PC-9 (cell line): ENCODE measurements around the gene EEF1AKMT3. TPM values are rescaled to one million over a fixed set of nuclear protein-coding genes. Genes with fewer than 3 reads are reported as not detected.

Source experiments
- BruUV-seq: library from RNA; stranded (reverse); fragments of 400-500 nt; replicated peaks from 2 replicates; lab custom pipeline; 2021; lab: Mats Ljungman, UMichigan
- CTCF ChIA-PET: fragments of 300-600 bp; sonication (Branson Sonifier 250); formaldehyde crosslinking; loops from one replicate; lab custom pipeline; 2022; ENCODE audit warnings: antibody characterized with exemption; lab: Charles Lee
- POLR2A ChIA-PET: fragments of 300-600 bp; sonication (Branson Sonifier 250); formaldehyde crosslinking; loops from one replicate; lab custom pipeline; 2022; ENCODE audit warnings: antibody characterized with exemption; ENCODE audit not compliant: unreplicated experiment; lab: Charles Lee
- DNase-seq, 2 experiments: peaks; one replicate each; pipeline versions ENCODE4 v3.0.0 to v3.0.0-alpha.2; 2015 to 2022; ENCODE audit warnings: mixed read lengths in 1 of 2
- H2AFZ ChIP-seq: fragments of 200-600 bp; sonication (generic); 2 replicates; pipeline ENCODE4 v1.8.1; 2017; ENCODE audit warnings: antibody characterized with exemption
- H3F3A ChIP-seq: fragments of 200-600 bp; sonication (generic); 2 replicates; pipeline ENCODE4 v1.8.1; 2017; ENCODE audit warnings: antibody characterized with exemption, mild to moderate bottlenecking, low read depth; ENCODE audit not compliant: insufficient read depth
- H3K27ac ChIP-seq: fragments of 200-600 bp; sonication (generic); 2 replicates; pipeline ENCODE4 v1.6.1; 2016; ENCODE audit warnings: mixed run types
- H3K27me3 ChIP-seq: fragments of 200-600 bp; sonication (generic); 2 replicates; pipeline ENCODE4 v1.6.1; 2016; ENCODE audit warnings: low read depth, mixed run types; ENCODE audit not compliant: insufficient read depth
- H3K36me3 ChIP-seq: fragments of 200-600 bp; sonication (generic); 2 replicates; pipeline ENCODE4 v1.6.1; 2016; ENCODE audit warnings: low read depth, mixed run types
- H3K4me1 ChIP-seq: fragments of 200-600 bp; sonication (generic); replicated peaks from 2 replicates; pipeline ENCODE4 v1.6.1; 2016; ENCODE audit warnings: mixed run types; ENCODE audit not compliant: insufficient read depth
- H3K4me2 ChIP-seq: fragments of 200-600 bp; sonication (generic); 2 replicates; pipeline ENCODE4 v1.6.1; 2017; ENCODE audit warnings: mixed run types
- H3K4me3 ChIP-seq: fragments of 200-600 bp; sonication (generic); 2 replicates; pipeline ENCODE4 v1.6.1; 2016; ENCODE audit warnings: mixed run types
- H3K79me2 ChIP-seq: fragments of 200-600 bp; sonication (generic); 2 replicates; pipeline ENCODE4 v1.6.1; 2017; ENCODE audit warnings: low read depth, mixed run types
- H3K9me2 ChIP-seq: fragments of 200-600 bp; sonication (generic); 2 replicates; pipeline ENCODE4 v1.8.1; 2017; ENCODE audit warnings: mild to moderate bottlenecking; ENCODE audit not compliant: insufficient read depth
- H3K9me3 ChIP-seq: fragments of 200-600 bp; sonication (generic); 2 replicates; pipeline ENCODE4 v1.8.1; 2016; ENCODE audit warnings: low read depth; ENCODE audit not compliant: insufficient read depth
- H4K20me1 ChIP-seq: fragments of 200-600 bp; sonication (generic); 2 replicates; pipeline ENCODE4 v1.8.1; 2017; ENCODE audit not compliant: insufficient read depth
- EZH2 ChIP-seq: fragments of 200-600 bp; sonication (generic); IDR thresholded peaks from 2 replicates; pipeline ENCODE4 v1.8.0; 2017; ENCODE audit warnings: antibody characterized with exemption, low read depth
- intact Hi-C: fragments of 100-400 bp; cut with micrococcal nuclease; formaldehyde crosslinking; loops from one replicate; pipeline ENCODE4 v1.10.0; 2022; ENCODE audit not compliant: unreplicated experiment
- total RNA-seq: library from RNA; stranded (reverse); gene quantifications from 2 replicates; pipeline ENCODE4 v1.2.3, GENCODE V29; 2021
- TF ChIP-seq, protein P1 (sequence below): fragments of 200-600 bp; sonication (generic); conservative IDR thresholded peaks from 2 replicates; pipeline ENCODE4 v1.6.1; 2017; ENCODE audit warnings: mixed run types, antibody characterized with exemption, mild to moderate bottlenecking, moderate library complexity

Gene EEF1AKMT3
- total RNA-seq, 1 experiment from 2014 or later: 13.1 TPM

DNA sequence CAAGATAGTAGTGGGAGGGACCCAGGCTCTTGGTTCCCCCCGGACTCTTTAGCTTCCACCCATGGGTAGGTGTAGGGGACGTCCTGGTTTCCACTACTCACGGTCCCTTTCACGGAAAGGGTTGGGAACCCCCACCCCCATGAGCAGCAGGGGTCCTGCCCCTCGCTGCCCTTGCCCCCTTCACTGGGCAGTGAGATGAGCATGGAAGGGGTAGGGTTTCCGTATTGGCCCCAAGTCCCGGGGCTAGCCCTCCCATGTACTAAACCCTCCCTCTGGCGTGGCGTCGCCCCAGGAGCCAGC is 46.6 kb upstream of the EEF1AKMT3 start:
- Histone ChIP-seq H3K9me3 (no peaks in the 10 kb centered on the region), H3K27ac (no peak overlapping the region), H3K79me2 (no peaks in the 10 kb centered on the region), H3K36me3 (no peaks in the 10 kb centered on the region), H3F3A (no peaks in the 10 kb centered on the region), H3K4me1 (no peaks in the 10 kb centered on the region), H3K9me2 (no peaks in the 10 kb centered on the region), H3K4me3 (peak overlapping the region; percentile 80; the same call in 1 of the 2 replicates), H4K20me1 (no peaks in the 10 kb centered on the region), H3K27me3 (peaks cover 2% of the 10 kb centered on the region; the same call in 1 of the 2 replicates), H2AFZ (peak overlapping the region; percentile 98; the same call in 1 of the 2 replicates), H3K4me2 (peak overlapping the region; percentile 78)
- POLR2A ChIA-PET: interaction anchor here (0.6 to 0.7 kb wide), 3 partner anchors 10 to 215 kb away, joined by 3 read pairs; partner anchors contain the start of gene ATP23
- intact Hi-C loops: loop anchor here (2.0 to 10.0 kb wide), 2 partner anchors 19 to 131 kb away; partner anchors contain the start of genes PIP4K2C and TSPAN31
- no TSS peak for BruUV-seq
- CTCF ChIA-PET: interaction anchor here (0.7 to 1.0 kb wide), 4 partner anchors 18 to 401 kb away, joined by 3 to 5 read pairs (median 4); no protein-coding TSS in a partner anchor
- TF ChIP-seq, protein P1, sequence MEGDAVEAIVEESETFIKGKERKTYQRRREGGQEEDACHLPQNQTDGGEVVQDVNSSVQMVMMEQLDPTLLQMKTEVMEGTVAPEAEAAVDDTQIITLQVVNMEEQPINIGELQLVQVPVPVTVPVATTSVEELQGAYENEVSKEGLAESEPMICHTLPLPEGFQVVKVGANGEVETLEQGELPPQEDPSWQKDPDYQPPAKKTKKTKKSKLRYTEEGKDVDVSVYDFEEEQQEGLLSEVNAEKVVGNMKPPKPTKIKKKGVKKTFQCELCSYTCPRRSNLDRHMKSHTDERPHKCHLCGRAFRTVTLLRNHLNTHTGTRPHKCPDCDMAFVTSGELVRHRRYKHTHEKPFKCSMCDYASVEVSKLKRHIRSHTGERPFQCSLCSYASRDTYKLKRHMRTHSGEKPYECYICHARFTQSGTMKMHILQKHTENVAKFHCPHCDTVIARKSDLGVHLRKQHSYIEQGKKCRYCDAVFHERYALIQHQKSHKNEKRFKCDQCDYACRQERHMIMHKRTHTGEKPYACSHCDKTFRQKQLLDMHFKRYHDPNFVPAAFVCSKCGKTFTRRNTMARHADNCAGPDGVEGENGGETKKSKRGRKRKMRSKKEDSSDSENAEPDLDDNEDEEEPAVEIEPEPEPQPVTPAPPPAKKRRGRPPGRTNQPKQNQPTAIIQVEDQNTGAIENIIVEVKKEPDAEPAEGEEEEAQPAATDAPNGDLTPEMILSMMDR: no peak
- TF ChIP-seq EZH2: no peak
- no peak for DNase-seq

DNA sequence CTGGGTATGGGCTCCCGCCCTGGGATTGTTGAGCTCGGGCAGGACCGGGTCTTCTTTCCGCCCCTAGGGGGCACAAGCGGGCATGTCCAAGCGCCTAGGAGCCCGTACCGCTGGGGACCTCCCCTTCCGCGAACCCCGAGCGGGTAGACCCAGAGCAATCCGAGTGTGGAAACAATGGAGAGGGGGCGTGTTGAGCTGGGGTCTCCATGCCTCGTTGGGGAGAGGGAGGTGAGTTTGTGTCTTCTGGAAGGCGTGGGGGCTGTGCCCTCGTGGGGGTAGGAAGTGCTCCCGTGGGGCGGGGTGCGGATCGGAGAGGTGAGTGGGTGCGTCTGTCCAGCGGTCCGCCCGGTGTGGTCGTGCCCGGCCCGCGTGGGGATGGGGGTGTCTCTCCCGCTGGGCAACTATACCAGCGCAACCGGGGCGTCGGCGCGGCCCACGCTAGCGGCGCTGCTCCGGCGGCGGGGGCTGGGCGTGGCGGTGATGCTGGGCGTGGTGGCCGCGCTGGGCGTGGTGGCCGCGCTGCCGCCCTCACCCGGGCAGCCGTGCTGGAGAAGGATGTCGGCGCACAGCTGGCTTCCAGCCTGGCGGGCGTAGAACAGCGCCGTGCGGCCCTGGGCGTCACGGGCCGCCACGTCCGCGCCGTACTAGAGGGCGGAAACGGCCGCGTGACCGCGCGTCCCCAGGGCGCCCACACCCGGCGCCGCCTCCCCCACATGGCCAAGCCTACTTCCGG is 46.1 kb upstream of the EEF1AKMT3 start:
- CTCF ChIA-PET: interaction anchor here (0.6 to 1.0 kb wide), 5 partner anchors 18 to 1439 kb away, joined by 3 to 5 read pairs (median 3); no protein-coding TSS in a partner anchor
- H3K27me3 ChIP-seq: peaks cover 7% of the 10 kb centered on the region; the same call in 1 of the 2 replicates
- TSS peak; percentile 77 for BruUV-seq
- intact Hi-C loops: loop anchor here (2.0 to 10.0 kb wide), 2 partner anchors 18 to 132 kb away; partner anchors contain the start of genes PIP4K2C and TSPAN31
- no peaks in the 10 kb centered on the region for H3K9me3 ChIP-seq
- peak; percentile 58 to 85 for DNase-seq
- no peaks in the 10 kb centered on the region for H3F3A ChIP-seq
- H4K20me1 ChIP-seq: no peaks in the 10 kb centered on the region
- H3K27ac ChIP-seq: no peak overlapping the region
- POLR2A ChIA-PET: interaction anchor here (0.5 to 0.7 kb wide), 6 partner anchors 10 to 215 kb away, joined by 3 to 13 read pairs (median 3); partner anchors contain the start of genes ATP23, CTDSP2 and TSPAN31
- no peaks in the 10 kb centered on the region for H3K4me1 ChIP-seq
- H2AFZ ChIP-seq: peak overlapping the region; percentile 98
- H3K9me2 ChIP-seq: no peaks in the 10 kb centered on the region
- TF ChIP-seq, protein P1: peak; percentile 89
- TF ChIP-seq EZH2: no peak
- peak overlapping the region; percentile 80 for H3K4me3 ChIP-seq
- H3K36me3 ChIP-seq: no peaks in the 10 kb centered on the region
- H3K4me2 ChIP-seq: peak overlapping the region; percentile 78
- no peaks in the 10 kb centered on the region for H3K79me2 ChIP-seq

DNA sequence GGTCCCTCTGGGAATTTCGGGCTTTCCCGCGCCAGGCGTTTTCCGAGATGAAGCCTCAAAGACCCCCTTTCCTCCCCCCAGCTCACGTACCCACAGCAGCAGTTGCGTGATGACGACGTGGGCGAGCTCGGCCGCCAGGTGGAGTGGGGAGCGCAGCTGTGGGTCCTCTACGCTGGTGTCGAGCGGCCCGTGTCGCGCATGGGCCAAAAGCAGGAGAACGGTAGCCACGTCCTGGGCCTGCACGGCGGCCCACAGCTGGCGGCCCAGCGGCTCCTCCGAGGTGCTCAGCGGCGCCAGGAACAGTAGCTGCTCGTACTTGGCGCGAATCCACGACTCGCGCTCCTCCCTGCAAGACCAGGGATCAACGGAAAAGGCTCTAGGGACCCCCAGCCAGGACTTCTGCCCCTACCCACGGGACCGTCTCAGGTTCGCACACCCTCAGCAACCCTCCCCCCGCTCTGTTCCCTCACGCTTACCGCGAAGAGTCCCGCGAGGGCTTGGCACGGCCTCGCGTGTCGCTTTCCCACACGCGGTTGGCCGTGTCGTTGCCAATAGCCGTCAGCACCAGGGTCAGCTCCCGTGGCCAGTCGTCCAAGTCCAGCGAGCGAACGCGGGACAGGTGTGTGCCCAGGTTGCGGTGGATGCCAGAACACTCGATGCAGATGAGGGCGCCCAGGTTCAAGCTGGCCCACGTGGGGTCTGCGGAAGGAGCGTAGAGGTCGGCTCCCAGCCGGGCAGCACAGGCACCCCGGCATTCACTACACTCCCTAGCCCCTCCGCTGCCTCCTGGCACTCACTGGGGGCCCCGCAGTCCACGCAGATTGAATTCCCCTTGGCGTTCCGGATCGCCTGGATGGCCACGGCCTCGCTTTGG is 45.3 kb upstream of the EEF1AKMT3 start:
- H3K27ac ChIP-seq: no peak overlapping the region
- CTCF ChIA-PET: no interaction called here

More for the DNA sequence above, 45.3 kb upstream of the EEF1AKMT3 start:
- Histone ChIP-seq H3K9me2 (no peaks in the 10 kb centered on the region), H3F3A (no peaks in the 10 kb centered on the region), H3K27me3 (peaks cover 9% of the 10 kb centered on the region; the same call in 1 of the 2 replicates), H3K79me2 (no peaks in the 10 kb centered on the region), H3K4me2 (peak overlapping the region; percentile 78), H3K4me1 (no peaks in the 10 kb centered on the region), H3K9me3 (no peaks in the 10 kb centered on the region), H3K4me3 (peak overlapping the region; percentile 80; the same call in 1 of the 2 replicates), H4K20me1 (no peaks in the 10 kb centered on the region), H2AFZ (no peak overlapping the region; the same call in 1 of the 2 replicates), H3K36me3 (no peaks in the 10 kb centered on the region)
- POLR2A ChIA-PET: no interaction called here
- BruUV-seq: TSS peak; percentile 21
- no peak for DNase-seq
- TF ChIP-seq, protein P1: no peak
- intact Hi-C loops: loop anchor here (2.0 to 10.0 kb wide), 2 partner anchors 18 to 132 kb away; partner anchors contain the start of genes PIP4K2C and TSPAN31
